GM18951 (cell line): ENCODE results near the gene NOD1.
"Not testable (repeated sequence)": the region's sequence is repeated elsewhere in the genome, so short reads cannot be mapped to it uniquely, and the experiment has no call there.

Source experiments
- POLR2A ChIP-seq: IDR thresholded peaks from 4 replicates; pipeline ENCODE4 v1.6.1; 2011; ENCODE audit warnings: mild to moderate bottlenecking; ENCODE audit not compliant: insufficient read length, insufficient read depth; ENCODE audit errors: extremely low read depth
- in situ Hi-C: fragments of 300-500 bp; cut with MboI; formaldehyde crosslinking; loops from one replicate; pipeline ENCODE4 v1.12.0; 2022; ENCODE audit warnings: low sequenced_read_pairs, mixed read lengths, inconsistent platforms; ENCODE audit not compliant: unreplicated experiment

Gene NOD1

GRCh38 chr7:30511973-30512662, 33.5 kb upstream of the NOD1 start:
- no peak for TF ChIP-seq POLR2A
- in situ Hi-C loops = no loop called here

- no peak for TF ChIP-seq POLR2A
- in situ Hi-C loops = no loop called here
Observed at GRCh38 chr7:30511494-30511893, 32.9 kb upstream of the NOD1 start.

GRCh38 chr7:30510124-30511075, 31.8 kb upstream of the NOD1 start:
- in situ Hi-C loops = no loop called here
- no peak for TF ChIP-seq POLR2A

- in situ Hi-C loops = not testable (repeated sequence)
Observed at GRCh38 chr7:30509171-30509857, 30.7 kb upstream of the NOD1 start.

- in situ Hi-C loops = not testable (repeated sequence)
Observed at GRCh38 chr7:30507346-30507900, 28.8 kb upstream of the NOD1 start.

GRCh38 chr7:30505174-30505697, 26.7 kb upstream of the NOD1 start:
- in situ Hi-C loops = no loop called here
- TF ChIP-seq POLR2A = no peak

GRCh38 chr7:30504301-30505173, 26.0 kb upstream of the NOD1 start, which contains the start of gene GGCT:
GGCT (minus strand) TSS chr7:30504829; CDS start chr7:30504709, 120 bp downstream.
- peak; percentile 86 for TF ChIP-seq POLR2A
- in situ Hi-C loops = no loop called here

- in situ Hi-C loops = no loop called here
Observed at GRCh38 chr7:30503274-30504212, 25.0 kb upstream of the NOD1 start.

GRCh38 chr7:30502470-30503251, 24.1 kb upstream of the NOD1 start:
- no peak for TF ChIP-seq POLR2A
- in situ Hi-C loops = no loop called here

More at GRCh38 chr7:30503274-30504212, 25.0 kb upstream of the NOD1 start:
- TF ChIP-seq POLR2A = no peak

GRCh38 chr7:30501264-30501663, 22.7 kb upstream of the NOD1 start:
- in situ Hi-C loops = no loop called here
- TF ChIP-seq POLR2A = no peak
